ENCODE data around the gene PLCL1. TPM values are rescaled to one million over a fixed set of nuclear protein-coding genes. Genes with fewer than 3 reads are reported as not detected.

The PLCL1 gene
- total RNA-seq, 2 donors from 2014 or later = 0.14 to 0.95 TPM

- DNase-seq (ENCODE audit: low spot score) = no peak
- Mint-ChIP-seq H3K4me1 (ENCODE audit: low read depth in 2 of 2) (no peaks in the 10 kb centered on the region), H3K27ac (no peak overlapping the region), H3K9me3 (no peaks in the 10 kb centered on the region), H3K36me3 (no peaks in the 10 kb centered on the region), H3K4me3 (no peak overlapping the region), H3K27me3 (peaks cover 17 to 22% of the 10 kb centered on the region in 2 donors)
- ATAC-seq = no peak
Measured at GRCh38 chr2:197851451-197851850, 47.1 kb downstream of the PLCL1 start.

GRCh38 chr2:197852108-197852507 lies 47.7 kb downstream of the PLCL1 start:
- DNase-seq (ENCODE audit: low spot score) = no peak
- ATAC-seq = no peak
- Mint-ChIP-seq H3K27me3 (peaks cover 17 to 22% of the 10 kb centered on the region in 2 donors), H3K36me3 (no peaks in the 10 kb centered on the region), H3K4me3 (no peak overlapping the region), H3K4me1 (ENCODE audit: low read depth in 2 of 2) (no peaks in the 10 kb centered on the region), H3K9me3 (no peaks in the 10 kb centered on the region), H3K27ac (no peak overlapping the region)

- Mint-ChIP-seq H3K36me3 (no peaks in the 10 kb centered on the region), H3K4me1 (ENCODE audit: low read depth in 2 of 2) (no peaks in the 10 kb centered on the region), H3K4me3 (no peak overlapping the region), H3K9me3 (no peaks in the 10 kb centered on the region), H3K27me3 (peaks cover 8 to 20% of the 10 kb centered on the region in 2 donors), H3K27ac (no peak overlapping the region)
- DNase-seq (ENCODE audit: low spot score) = no peak
- ATAC-seq = no peak
Measured at GRCh38 chr2:197853549-197853948, 49.2 kb downstream of the PLCL1 start.

GRCh38 chr2:197857476-197858107 lies 53.2 kb downstream of the PLCL1 start:
- no peaks in the 10 kb centered on the region for H3K9me3 Mint-ChIP-seq
- ATAC-seq = no peak
- H3K4me3 Mint-ChIP-seq = no peak overlapping the region
- DNase-seq (ENCODE audit: low spot score) = no peak
- H3K36me3 Mint-ChIP-seq = no peaks in the 10 kb centered on the region
- H3K27ac Mint-ChIP-seq = no peak overlapping the region
- H3K4me1 Mint-ChIP-seq (ENCODE audit: low read depth in 2 of 2) = no peaks in the 10 kb centered on the region
- peaks cover 7 to 14% of the 10 kb centered on the region in 2 donors for H3K27me3 Mint-ChIP-seq

- no peak for ATAC-seq
- no peaks in the 10 kb centered on the region for H3K9me3 Mint-ChIP-seq
Measured at GRCh38 chr2:197858607-197859140, 54.3 kb downstream of the PLCL1 start.

GRCh38 chr2:197862246-197862955 lies 58.0 kb downstream of the PLCL1 start:
- Mint-ChIP-seq H3K36me3 (no peaks in the 10 kb centered on the region), H3K27me3 (peaks cover 8% of the 10 kb centered on the region in 2 donors), H3K9me3 (no peaks in the 10 kb centered on the region), H3K4me3 (no peak overlapping the region), H3K27ac (no peak overlapping the region), H3K4me1 (ENCODE audit: low read depth in 2 of 2) (no peaks in the 10 kb centered on the region)
- no peak for ATAC-seq
- no peak for DNase-seq (ENCODE audit: low spot score)

More at GRCh38 chr2:197858607-197859140, 54.3 kb downstream of the PLCL1 start:
- no peak for DNase-seq (ENCODE audit: low spot score)
- Mint-ChIP-seq H3K27ac (no peak overlapping the region), H3K4me3 (no peak overlapping the region), H3K36me3 (no peaks in the 10 kb centered on the region), H3K4me1 (ENCODE audit: low read depth in 2 of 2) (no peaks in the 10 kb centered on the region), H3K27me3 (peaks cover 7 to 8% of the 10 kb centered on the region in 2 donors)

- no peaks in the 10 kb centered on the region for H3K36me3 Mint-ChIP-seq
- H3K4me1 Mint-ChIP-seq (ENCODE audit: low read depth in 2 of 2) = no peaks in the 10 kb centered on the region
- H3K27me3 Mint-ChIP-seq = peaks cover 8 to 10% of the 10 kb centered on the region in 2 donors
- no peak for DNase-seq (ENCODE audit: low spot score)
- H3K9me3 Mint-ChIP-seq = no peaks in the 10 kb centered on the region
- no peak for ATAC-seq
- H3K27ac Mint-ChIP-seq = no peak overlapping the region
- no peak overlapping the region for H3K4me3 Mint-ChIP-seq
Measured at GRCh38 chr2:197863744-197864143, 59.4 kb downstream of the PLCL1 start.

- DNase-seq (ENCODE audit: low spot score) (no peak), ATAC-seq (no peak)
- no peaks in the 10 kb centered on the region for H3K4me1 Mint-ChIP-seq (ENCODE audit: low read depth in 2 of 2)
- no peaks in the 10 kb centered on the region for H3K9me3 Mint-ChIP-seq
- H3K4me3 Mint-ChIP-seq = no peak overlapping the region
- H3K27ac Mint-ChIP-seq = no peak overlapping the region
- H3K27me3 Mint-ChIP-seq = peaks cover 8 to 12% of the 10 kb centered on the region in 2 donors
- H3K36me3 Mint-ChIP-seq = no peaks in the 10 kb centered on the region
Measured at GRCh38 chr2:197866455-197866854, 62.1 kb downstream of the PLCL1 start.

- Mint-ChIP-seq H3K4me1 (ENCODE audit: low read depth in 2 of 2) (no peaks in the 10 kb centered on the region), H3K9me3 (no peaks in the 10 kb centered on the region), H3K27ac (no peak overlapping the region), H3K4me3 (no peak overlapping the region), H3K27me3 (peaks cover 5 to 16% of the 10 kb centered on the region in 2 donors), H3K36me3 (no peaks in the 10 kb centered on the region)
- ATAC-seq (no peak), DNase-seq (ENCODE audit: low spot score) (no peak)
Measured at GRCh38 chr2:197867033-197867432, 62.6 kb downstream of the PLCL1 start.

- H3K4me3 Mint-ChIP-seq = no peak overlapping the region
- peaks cover 0 to 19% of the 10 kb centered on the region in 2 donors for H3K27me3 Mint-ChIP-seq
- ATAC-seq (no peak), DNase-seq (ENCODE audit: low spot score) (no peak)
- no peak overlapping the region for H3K27ac Mint-ChIP-seq
- H3K9me3 Mint-ChIP-seq = no peaks in the 10 kb centered on the region
- H3K4me1 Mint-ChIP-seq (ENCODE audit: low read depth in 2 of 2) = no peaks in the 10 kb centered on the region
- H3K36me3 Mint-ChIP-seq = no peaks in the 10 kb centered on the region
Measured at GRCh38 chr2:197867624-197868023, 63.2 kb downstream of the PLCL1 start.

- no peaks in the 10 kb centered on the region for H3K9me3 Mint-ChIP-seq
- no peak overlapping the region for H3K27ac Mint-ChIP-seq
- no peak overlapping the region for H3K4me3 Mint-ChIP-seq
- H3K4me1 Mint-ChIP-seq (ENCODE audit: low read depth in 2 of 2) = no peaks in the 10 kb centered on the region
- DNase-seq (ENCODE audit: low spot score) (no peak), ATAC-seq (no peak)
- H3K27me3 Mint-ChIP-seq = peaks cover 0 to 19% of the 10 kb centered on the region in 2 donors
- H3K36me3 Mint-ChIP-seq = no peaks in the 10 kb centered on the region
Measured at GRCh38 chr2:197868206-197868605, 63.8 kb downstream of the PLCL1 start.

GRCh38 chr2:197869041-197869440 lies 64.6 kb downstream of the PLCL1 start:
- no peaks in the 10 kb centered on the region for H3K9me3 Mint-ChIP-seq
- no peak overlapping the region for H3K27ac Mint-ChIP-seq
- peaks cover 0 to 19% of the 10 kb centered on the region in 2 donors for H3K27me3 Mint-ChIP-seq
- DNase-seq (ENCODE audit: low spot score) = no peak
- ATAC-seq = no peak
- no peaks in the 10 kb centered on the region for H3K4me1 Mint-ChIP-seq (ENCODE audit: low read depth in 2 of 2)
- no peaks in the 10 kb centered on the region for H3K36me3 Mint-ChIP-seq
- H3K4me3 Mint-ChIP-seq = no peak overlapping the region

- H3K27me3 Mint-ChIP-seq = peaks cover 0 to 19% of the 10 kb centered on the region in 2 donors
- no peak overlapping the region for H3K27ac Mint-ChIP-seq
- no peaks in the 10 kb centered on the region for H3K9me3 Mint-ChIP-seq
- H3K36me3 Mint-ChIP-seq = no peaks in the 10 kb centered on the region
- H3K4me3 Mint-ChIP-seq = no peak overlapping the region
- no peak for DNase-seq (ENCODE audit: low spot score)
- ATAC-seq = no peak
- H3K4me1 Mint-ChIP-seq (ENCODE audit: low read depth in 2 of 2) = no peaks in the 10 kb centered on the region
Measured at GRCh38 chr2:197869501-197870111, 65.2 kb downstream of the PLCL1 start.

GRCh38 chr2:197870137-197870536 lies 65.7 kb downstream of the PLCL1 start:
- ATAC-seq (no peak), DNase-seq (ENCODE audit: low spot score) (no peak)
- Mint-ChIP-seq H3K4me3 (no peak overlapping the region), H3K27me3 (peaks cover 0 to 19% of the 10 kb centered on the region in 2 donors), H3K27ac (no peak overlapping the region), H3K4me1 (ENCODE audit: low read depth in 2 of 2) (no peaks in the 10 kb centered on the region), H3K9me3 (no peaks in the 10 kb centered on the region), H3K36me3 (no peaks in the 10 kb centered on the region)

Measured in natural killer cell treated with Interleukin-12 subunit alpha and Interleukin-12 subunit beta and Interleukin-15 and Interleukin-18, amount 100 ng/mL, for 72 hours (primary cell).